Neural cell (in vitro differentiated cells): ENCODE results near the gene USP13.

Experiments
- EP300 ChIP-seq: fragments of 450-650 bp; conservative IDR thresholded peaks from 2 replicates; pipeline ENCODE4 v1.6.1; 2014; ENCODE audit warnings: antibody characterized with exemption, mild to moderate bottlenecking, moderate library complexity; ENCODE audit not compliant: poor library complexity, severe bottlenecking
- EZH2 ChIP-seq: fragments of 200-600, 300-800 bp; shearing (Covaris generic), sonication (generic); IDR thresholded peaks from 2 replicates; pipeline ENCODE4 v1.6.1; 2014; ENCODE audit warnings: antibody characterized with exemption, low read length, borderline replicate concordance, mild to moderate bottlenecking; ENCODE audit not compliant: insufficient read depth, poor library complexity, severe bottlenecking
- RAD21 ChIP-seq: fragments of 450-650 bp; conservative IDR thresholded peaks from 2 replicates; pipeline ENCODE4 v1.6.1; 2014; ENCODE audit warnings: antibody characterized with exemption, mild to moderate bottlenecking, moderate library complexity
- SMC3 ChIP-seq: fragments of 450-650 bp; conservative IDR thresholded peaks from 2 replicates; pipeline ENCODE4 v1.6.1; 2014; ENCODE audit warnings: antibody characterized with exemption, mild to moderate bottlenecking, moderate library complexity; ENCODE audit not compliant: poor library complexity
- TF ChIP-seq, protein P1 (sequence below): fragments of 450-650 bp; IDR thresholded peaks from 2 replicates; pipeline ENCODE4 v1.5.1; 2014; ENCODE audit warnings: antibody characterized with exemption, mild to moderate bottlenecking, moderate library complexity; ENCODE audit not compliant: poor library complexity, severe bottlenecking

DNA sequence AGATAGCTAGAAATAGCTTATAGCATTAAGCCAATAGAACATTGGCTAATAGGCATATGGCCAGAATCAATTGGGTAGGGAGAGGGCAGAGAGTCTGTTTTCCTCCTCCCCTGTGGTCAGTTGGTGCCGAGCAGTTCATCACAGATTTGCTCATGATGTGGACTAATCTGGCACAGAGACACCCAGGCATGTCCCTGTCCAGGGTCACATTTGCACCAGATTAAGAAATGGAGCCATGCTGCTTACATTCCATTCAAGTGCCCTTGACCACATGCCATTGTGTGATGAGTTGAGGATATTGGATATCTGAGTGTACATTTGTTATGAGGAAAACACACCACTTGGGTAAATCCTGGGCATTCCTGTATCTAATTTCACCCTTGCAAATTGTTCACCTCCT is 53.4 kb downstream of the USP13 start:
- TF ChIP-seq RAD21 (no peak), EZH2 (no peak), EP300 (no peak), SMC3 (no peak)
- TF ChIP-seq, protein P1, sequence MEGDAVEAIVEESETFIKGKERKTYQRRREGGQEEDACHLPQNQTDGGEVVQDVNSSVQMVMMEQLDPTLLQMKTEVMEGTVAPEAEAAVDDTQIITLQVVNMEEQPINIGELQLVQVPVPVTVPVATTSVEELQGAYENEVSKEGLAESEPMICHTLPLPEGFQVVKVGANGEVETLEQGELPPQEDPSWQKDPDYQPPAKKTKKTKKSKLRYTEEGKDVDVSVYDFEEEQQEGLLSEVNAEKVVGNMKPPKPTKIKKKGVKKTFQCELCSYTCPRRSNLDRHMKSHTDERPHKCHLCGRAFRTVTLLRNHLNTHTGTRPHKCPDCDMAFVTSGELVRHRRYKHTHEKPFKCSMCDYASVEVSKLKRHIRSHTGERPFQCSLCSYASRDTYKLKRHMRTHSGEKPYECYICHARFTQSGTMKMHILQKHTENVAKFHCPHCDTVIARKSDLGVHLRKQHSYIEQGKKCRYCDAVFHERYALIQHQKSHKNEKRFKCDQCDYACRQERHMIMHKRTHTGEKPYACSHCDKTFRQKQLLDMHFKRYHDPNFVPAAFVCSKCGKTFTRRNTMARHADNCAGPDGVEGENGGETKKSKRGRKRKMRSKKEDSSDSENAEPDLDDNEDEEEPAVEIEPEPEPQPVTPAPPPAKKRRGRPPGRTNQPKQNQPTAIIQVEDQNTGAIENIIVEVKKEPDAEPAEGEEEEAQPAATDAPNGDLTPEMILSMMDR = no peak
